HG02798 (cell line): ENCODE data around the gene BCKDK.

Experiments used
- ATAC-seq: cut with Tn5 transposase; IDR thresholded peaks from one replicate; pipeline ENCODE4 v1.9.1; 2021; ENCODE audit warnings: mild to moderate bottlenecking; ENCODE audit not compliant: unreplicated experiment, poor library complexity

BCKDK gene

DNA sequence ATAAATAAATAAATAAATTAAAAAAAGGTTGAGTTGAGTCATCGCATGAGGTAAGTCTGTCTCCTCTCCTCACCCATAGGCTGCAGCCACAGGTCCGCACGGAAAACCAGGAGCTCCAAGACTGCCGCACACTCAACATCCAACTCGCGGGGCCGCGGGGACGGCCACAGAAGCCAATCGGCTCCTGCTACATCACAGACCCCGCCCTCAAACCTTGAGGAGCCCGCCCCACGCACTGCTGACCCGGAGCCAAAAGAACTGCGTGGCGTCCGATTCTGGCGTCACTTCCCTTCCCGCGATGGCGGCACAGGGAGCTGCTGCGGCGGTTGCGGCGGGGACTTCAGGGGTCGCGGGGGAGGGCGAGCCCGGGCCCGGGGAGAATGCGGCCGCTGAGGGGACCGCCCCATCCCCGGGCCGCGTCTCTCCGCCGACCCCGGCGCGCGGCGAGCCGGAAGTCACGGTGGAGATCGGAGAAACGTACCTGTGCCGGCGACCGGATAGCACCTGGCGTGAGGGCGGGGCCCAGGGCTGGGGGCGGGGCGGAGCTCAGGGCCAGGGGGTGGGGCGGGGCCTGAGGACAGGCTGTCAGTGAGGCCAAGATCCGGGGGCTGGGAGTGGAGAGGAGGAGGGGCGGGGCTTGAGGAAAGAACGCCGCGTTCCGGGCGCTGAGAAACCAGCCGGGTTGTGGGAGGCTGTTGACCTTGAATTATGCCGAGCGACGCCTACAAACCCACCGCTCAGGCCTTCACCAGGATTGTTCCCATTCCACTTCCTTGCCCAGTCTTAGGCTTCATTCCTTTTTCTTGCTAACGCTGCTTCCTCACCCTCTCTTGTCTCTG lies 9.4 kb downstream of the BCKDK start, which contains the start of gene KAT8:
Gene KAT8 (plus strand): TSS at position 281 of the 839 bp plus-strand sequence. CDS start 18 bp downstream, at position 299.
- peak; percentile 92 for ATAC-seq

DNA sequence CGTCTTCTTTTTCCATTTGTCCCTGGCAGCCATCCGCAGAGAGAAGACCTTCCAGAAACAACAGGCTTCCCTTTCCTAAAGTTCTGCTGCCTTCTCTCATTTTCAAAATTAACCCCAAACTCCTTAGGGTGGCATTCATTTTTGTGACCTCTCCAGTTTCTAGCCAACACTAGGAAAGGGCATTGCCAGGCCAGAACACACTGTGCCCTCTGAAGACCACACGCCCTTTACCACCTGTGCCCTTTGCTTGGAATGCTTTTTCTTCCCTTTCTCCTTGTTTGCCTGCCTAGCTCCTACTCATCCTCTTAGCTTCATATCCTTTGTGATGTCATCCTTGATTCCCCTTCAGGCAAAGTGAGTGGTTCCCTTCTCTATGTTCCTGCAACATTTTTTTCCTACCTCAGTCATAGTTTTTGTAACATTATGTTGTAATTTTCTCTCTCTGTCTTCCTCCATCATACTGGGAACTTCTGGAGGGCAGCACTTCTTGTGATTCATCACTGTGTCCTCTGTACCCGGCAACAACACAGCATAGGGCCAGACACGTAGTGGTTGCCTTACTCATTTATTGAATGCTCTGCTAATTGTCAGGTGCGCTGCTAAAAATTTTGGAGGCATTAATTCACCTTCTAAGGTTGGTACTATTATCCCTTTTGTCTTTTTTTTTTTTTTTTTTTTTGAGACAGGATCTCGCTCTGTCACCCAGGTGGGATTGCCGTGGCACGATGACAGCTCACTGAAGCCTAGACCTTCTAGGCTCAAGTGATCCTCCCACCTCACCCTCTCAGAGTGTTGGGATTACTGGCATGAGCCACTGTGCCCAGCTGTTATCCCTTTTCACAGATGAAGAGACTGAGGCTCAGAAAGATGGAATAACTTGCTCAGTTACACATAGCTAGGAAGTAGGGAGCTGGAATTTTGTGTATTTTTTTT lies 10.3 kb downstream of the BCKDK start:
- ATAC-seq, result no peak

DNA sequence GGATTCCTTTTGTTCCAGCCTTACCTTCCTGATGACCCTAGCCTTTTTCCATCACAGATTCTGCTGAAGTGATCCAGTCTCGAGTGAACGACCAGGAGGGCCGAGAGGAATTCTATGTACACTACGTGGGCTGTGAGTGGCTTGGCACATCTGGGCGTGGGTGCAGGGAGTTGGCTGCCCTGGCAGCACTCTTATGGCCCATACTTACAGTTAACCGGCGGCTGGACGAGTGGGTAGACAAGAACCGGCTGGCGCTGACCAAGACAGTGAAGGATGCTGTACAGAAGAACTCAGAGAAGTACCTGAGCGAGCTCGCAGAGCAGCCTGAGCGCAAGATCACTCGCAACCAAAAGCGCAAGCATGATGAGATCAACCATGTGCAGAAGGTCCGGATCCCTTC lies 11.9 kb downstream of the BCKDK start:
- ATAC-seq, result no peak

DNA sequence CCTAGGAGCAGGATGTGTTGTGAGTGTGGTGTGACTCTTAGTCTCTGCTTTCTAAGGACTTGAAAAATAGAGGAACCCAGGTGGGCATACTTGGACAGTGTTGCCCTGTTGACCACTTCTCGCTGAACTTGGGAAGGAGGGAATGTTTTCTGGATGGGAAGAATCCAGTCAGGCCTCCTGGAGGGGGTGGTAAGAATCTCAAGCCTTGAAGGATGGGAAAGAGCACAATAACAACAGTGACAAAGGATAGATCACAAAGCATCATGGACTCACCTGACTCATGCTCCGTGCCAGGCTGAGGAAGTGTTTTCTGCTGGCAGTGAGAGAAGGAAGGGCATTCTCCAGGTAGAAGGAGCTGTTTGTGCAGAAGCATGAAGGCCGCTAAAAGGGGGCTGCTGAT lies 17.7 kb downstream of the BCKDK start:
- ATAC-seq, result no peak

DNA sequence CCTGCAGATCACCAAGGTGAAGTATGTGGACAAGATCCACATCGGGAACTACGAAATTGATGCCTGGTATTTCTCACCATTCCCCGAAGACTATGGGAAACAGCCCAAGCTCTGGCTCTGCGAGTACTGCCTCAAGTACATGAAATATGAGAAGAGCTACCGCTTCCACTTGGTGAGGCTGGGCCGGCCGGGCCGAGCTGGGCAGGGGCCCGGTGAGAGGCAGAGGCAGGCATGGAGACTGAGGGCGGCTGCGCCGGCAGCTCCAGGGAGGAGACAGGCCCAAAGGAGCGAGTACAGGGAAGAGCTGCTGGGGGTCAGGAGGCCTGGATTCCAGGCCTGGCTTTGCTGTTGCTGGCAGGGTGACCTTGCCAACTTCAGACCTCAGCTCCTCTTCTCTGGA lies 19.0 kb downstream of the BCKDK start:
- ATAC-seq, result no peak

DNA sequence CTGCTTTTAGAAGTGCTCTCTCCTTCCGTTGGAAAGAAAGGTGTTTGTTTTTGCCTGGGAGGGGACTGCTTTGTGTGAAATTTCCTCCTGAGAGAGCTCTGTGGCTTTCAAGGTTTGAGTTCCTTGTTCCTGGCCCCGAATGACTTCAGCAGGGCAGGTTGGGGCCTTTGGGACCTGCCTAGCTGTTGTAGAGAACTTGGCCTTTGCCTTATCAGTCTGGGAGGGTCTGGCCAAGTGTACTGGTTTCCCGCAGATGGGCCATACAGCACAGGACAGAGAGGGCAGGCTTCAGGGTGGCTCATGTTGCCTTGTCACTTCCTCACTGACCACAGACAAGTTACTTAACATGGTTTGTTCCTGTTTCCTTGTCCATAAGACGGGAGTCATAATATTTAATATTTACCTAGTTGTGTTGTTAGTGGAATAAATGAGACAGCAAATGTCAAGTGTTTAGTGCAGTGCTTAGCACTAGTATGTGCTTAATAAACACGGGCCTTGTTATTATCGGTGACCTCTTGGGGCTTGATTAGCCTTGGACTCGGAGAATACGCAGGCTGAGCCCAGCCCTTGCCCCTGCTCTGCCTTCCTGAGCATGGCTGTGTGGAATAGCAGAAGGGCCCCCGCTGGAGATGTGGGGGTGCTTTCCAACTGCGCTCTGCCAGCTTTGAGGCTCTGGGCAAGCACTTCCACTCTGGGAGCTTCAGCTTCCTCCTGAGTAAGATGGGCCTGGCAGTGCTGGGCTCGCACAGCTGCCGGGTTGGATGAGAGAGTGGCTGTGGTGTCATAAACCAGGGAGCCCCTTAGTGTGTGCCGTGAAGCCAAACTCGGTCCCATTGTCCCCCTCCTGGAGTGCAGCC lies 20.8 kb downstream of the BCKDK start:
- ATAC-seq, result no peak

DNA sequence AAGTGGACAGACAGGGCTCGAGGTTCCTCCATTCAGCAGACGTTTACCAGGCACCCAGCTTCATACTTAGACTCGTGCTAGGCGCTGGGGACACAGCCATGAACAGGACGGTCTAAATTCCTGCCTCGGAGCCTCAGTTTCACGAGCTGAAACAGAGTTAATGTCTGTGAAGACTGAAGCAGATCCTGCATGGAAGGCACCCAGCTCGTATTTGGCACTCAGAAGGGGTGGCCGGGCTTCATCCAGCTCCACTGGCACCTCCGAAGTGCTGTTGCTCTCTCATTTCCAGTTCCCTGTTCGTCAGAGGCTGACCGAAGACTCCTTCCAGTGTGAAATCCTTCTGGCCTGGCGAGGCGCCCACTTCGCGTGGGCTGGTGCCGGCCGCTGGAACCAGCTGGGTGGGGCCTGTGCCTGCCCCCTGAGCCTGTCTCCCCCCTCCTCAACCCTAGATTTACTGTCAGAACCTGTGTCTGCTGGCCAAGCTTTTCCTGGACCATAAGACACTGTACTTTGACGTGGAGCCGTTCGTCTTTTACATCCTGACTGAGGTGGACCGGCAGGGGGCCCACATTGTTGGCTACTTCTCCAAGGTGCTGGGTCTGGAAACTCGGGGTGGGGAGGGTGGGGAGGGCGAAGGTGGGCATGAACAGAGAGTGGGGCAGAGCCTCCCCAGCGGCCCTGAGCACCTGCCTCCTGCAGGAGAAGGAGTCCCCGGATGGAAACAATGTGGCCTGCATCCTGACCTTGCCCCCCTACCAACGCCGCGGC lies 21.6 kb downstream of the BCKDK start:
- ATAC-seq, result no peak

DNA sequence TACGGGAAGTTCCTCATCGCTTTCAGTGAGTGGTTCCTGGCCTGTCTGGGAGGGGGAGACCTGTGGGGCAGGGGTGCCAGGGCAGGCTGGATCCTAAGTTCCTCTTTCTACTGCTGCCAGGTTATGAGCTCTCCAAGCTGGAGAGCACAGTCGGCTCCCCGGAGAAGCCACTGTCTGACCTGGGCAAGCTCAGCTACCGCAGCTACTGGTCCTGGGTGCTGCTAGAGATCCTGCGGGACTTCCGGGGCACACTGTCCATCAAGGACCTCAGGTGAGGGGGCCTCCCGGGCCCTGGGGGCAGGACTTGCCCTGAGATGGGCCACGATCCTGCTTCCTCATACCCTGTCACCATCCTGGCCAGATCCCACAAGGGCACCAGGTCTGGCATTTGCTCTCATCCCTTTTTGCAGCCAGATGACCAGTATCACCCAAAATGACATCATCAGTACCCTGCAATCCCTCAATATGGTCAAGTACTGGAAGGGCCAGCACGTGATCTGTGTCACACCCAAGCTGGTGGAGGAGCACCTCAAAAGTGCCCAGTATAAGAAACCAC lies 22.2 kb downstream of the BCKDK start:
- no peak for ATAC-seq

DNA sequence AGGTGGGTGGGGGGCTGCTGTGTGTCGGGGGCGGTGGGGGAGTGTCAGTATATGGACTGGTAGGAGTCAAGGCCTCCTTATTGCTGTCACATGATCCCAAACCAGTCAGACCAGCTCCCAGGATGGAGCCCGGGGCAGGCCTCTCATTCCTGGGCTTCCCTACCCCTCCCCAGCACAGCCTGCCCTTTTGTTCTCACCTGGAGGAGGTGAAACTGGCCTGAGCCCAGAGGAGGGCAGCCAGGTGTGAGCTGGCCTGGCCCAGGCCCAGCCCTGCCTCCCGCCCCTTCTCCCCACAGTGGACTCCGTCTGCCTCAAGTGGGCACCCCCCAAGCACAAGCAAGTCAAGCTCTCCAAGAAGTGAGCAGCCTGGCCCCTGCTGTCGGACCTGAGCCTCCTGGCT lies 22.7 kb downstream of the BCKDK start:
- ATAC-seq, result no peak

DNA sequence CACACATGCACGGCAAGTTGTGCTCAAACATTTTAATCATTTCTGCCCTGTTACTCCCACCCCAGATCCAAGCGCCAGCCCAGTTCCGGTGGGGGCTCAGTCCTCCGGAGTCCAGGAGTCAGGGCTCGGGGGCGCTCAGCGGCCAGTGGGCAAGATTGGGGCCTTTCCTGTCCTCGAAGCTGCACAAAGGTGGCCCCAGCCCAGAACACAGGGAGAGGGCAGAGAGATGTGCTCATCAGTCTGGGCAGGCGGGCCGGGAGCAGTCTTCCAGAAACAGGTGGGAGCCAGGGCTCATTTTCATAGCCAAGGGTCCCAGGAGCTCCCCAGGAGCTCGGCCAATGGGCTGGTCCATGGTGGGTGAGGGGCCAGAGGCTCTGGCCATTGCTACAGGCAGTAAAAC lies 23.2 kb downstream of the BCKDK start:
- no peak for ATAC-seq

DNA sequence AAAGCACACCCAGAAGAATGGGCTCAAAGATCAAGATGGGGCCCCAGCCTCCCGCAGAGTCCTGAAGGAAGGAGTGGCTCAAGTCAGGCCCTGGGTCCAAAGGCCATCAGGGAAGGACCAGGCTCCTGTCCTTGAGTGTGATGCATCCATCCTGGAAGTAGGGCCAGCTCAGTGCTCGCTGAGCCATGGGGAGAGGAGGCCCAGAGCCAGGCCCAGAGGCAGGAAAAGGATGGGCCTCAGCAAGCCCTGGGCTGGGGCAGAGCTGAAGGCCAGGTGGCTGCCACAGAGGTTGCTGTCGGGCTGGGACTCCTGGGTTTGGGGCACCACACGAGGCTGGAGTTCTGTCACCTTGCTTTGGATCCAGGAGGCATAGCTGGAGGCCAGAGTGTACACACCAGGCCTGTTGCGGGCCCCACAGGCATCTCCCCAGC lies 23.7 kb downstream of the BCKDK start:
- no peak for ATAC-seq

DNA sequence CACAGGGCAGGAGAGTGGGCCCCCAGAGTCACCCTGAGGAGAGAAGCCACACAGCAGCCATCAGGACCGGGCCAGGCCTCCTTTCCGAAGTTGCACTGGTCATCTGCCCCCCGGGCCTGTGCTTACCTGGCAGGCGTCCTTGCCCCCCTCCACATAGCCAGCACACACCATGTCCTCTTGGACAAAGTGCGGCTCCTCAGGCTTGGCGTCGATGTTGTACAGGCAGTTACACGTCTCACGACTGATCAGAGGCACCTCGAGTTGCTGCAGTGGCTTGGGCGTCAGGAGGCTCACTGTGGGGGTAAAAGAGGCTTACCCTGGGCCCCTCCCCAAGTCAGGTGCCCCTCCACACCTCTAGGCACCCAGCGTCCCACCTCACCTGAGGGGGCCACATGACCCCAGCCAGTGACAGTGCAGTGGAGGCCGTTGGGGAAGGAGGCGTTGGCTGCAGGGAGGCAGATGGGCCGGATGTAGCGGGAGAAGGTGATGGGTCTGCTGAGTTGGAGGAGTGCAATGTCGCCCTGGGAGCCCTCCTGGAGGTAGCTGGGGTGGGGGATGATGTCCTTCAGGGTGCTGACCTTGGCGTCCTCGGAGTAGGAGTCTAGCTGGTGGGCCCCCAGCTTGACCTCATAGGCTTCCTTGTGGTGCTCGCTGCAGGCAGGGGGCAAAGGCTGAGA lies 24.3 kb downstream of the BCKDK start:
- ATAC-seq, result no peak

DNA sequence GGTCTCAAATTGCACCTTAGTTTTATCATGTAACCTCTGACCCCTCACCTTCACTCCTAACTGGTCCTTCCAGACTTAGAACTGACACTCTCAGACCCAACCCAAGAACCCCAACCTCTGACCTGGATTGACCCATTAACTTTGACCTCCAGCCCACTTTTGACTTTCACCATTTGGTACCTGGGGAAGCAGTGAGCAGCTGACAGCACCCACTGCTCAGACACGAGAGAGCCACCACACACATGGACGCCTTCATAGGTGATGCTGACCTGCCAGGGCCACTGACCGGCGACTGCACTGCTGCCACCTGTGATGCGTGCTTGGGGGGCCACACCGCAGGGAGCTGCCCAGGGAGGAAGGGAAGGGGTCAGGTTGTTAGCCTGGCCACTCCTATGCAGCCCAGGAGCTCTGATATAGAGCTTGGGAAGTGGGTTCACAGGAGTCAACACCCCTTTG lies 24.9 kb downstream of the BCKDK start:
- no peak for ATAC-seq

DNA sequence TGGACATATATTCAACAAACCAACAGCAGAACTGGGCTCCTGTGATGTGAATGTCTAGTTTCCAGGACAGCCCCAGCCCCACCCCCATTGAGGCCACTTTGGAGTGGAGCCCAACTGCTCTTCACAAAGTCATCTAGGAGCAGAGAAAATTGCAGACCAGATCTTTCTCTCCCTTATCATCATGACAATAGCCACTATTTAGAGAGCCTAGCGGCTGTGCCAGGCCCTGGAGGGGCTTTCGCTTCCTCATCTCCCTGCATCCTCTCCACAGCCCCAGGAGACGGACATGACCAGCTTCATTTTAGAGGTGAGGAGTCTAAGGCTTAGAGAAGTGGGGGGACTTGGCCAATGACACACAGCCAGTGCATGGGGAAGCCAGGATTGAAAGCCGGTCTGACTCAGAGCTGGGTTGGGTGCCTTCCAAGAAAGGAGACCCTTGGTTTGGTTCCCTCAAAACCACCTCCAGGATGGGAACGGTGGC lies 25.9 kb downstream of the BCKDK start:
- no peak for ATAC-seq

DNA sequence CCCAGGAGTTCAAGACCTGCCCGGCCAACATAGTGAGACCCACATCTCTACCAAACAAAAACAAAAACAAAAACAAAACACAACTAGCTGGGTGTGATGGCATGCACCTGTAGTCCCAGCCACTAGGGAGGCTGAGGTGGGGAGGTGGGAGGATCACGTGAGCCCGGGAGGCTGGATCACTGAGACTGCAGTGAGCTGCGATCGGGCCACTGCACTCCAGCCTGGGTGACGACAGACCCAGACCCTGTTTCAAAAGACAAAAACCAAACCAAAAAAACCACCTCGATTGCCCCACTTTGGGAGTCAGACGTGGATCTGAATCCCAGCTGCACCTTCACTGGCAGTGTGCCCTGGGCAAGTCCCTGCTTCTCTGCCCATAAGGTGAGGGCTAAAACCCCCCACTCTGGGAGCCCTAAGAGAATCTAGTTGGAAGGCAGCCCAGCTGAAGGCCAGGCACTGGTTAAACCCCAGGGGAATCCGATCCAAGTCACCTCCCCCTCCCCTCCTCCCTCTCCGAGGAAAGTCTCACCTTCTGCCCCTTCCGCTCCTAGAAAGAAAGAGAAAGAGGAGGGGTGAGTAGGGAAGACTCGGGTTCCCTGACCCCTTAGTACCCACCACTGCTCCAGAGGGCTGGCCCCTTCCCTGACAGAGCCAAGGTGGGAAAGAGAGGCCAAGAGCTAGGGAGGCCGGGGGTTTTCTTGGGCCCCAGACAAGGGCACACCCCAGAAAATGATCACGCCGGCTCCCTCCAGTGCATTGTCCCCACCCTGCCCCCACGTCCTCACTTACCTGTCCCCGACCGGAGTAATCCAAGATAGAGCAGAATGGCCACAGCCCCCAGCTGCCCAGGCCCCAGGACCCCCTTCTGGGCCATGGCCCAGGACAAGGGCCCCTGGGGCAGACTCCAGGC lies 26.7 kb downstream of the BCKDK start:
- no peak for ATAC-seq

DNA sequence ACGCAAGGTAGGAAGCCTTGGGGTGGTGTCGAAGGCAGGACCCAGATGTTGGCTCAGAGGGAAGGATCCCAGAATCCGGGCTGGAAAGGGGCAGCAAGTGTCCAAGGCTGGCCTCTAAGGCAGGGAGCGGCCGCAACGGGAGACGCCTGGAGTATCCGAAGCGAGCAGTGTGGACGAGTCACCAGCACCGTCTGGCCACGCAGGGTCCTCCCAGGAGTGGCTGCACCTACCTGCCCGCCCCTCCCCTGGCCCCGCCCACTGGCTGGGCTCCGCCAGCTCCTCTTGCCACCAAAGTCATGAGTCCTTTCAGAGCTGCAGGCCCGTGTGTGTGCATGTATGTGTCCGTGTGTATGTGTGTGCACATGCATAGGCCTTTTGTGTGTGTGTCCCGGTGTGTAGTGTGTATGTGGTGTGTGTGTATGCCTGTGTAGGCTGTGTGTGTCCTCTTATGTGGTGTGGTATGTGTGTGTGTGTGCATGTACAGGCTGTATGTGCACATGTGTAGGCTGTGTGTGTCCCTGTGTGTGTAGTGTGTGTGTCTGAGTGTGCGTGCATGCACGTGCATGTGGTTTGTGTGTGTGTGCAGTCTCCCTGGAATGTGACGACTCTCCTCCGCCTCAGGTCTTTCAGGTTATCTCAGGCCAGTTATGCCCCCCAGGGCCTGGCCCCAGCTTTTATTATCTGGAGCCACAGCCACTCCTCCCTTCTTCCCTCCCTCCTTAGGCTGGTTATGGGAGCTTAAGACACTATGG lies 27.5 kb downstream of the BCKDK start, which contains the start of gene PRSS8:
Gene PRSS8 (minus strand): TSS at position 193 of the 752 bp plus-strand sequence. CDS start 229 bp downstream, outside the sequence.
- no peak for ATAC-seq

DNA sequence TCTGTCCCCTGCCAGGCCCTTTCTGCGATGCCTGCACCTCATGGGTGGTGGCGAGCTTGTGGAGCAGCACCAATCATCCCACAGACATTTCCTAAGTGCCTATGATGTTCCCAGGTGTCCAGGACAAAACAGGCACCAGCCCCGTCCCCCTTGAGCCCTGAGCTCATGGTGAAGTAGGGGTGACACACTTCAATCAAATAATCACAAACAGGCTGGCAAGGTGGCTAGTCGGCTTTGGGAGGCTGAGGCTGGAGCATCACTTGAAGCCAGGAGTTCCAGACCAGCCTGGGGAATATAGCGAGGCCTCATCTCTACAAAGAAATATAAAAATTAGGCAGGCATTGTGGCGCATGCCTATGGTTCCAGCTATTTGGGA lies 28.1 kb downstream of the BCKDK start:
- no peak for ATAC-seq
